PC-3 (cell line): ENCODE results near the gene CHGA. TPM values are rescaled to one million over a fixed set of nuclear protein-coding genes. Genes with fewer than 3 reads are reported as not detected.

ENCODE experiments used
- ATAC-seq: fragments of 200-7000 bp; cut with Tn5 transposase; 2 replicates; pipeline ENCODE4 v1.9.1; 2020; ENCODE audit warnings: mild to moderate bottlenecking, moderate library complexity
- BruUV-seq: library from RNA; stranded (reverse); fragments of 400-500 nt; replicated peaks from 2 replicates; lab custom pipeline; 2021; lab: Mats Ljungman, UMichigan
- CTCF ChIA-PET: fragments of 300-600 bp; sonication (Branson Sonifier 250); formaldehyde crosslinking; loops from one replicate; lab custom pipeline; 2022; ENCODE audit warnings: antibody characterized with exemption; lab: Charles Lee
- POLR2A ChIA-PET: fragments of 300-600 bp; sonication (Branson Sonifier 250); formaldehyde crosslinking; loops from one replicate; lab custom pipeline; 2022; ENCODE audit warnings: antibody characterized with exemption; ENCODE audit not compliant: unreplicated experiment; lab: Charles Lee
- DNase-seq: peaks from one replicate; pipeline ENCODE4 v3.0.0-alpha.2; 2015
- H2AFZ ChIP-seq: fragments of 300-600 bp; sonication (generic); 2 replicates; pipeline ENCODE4 v1.6.0; 2016; ENCODE audit warnings: antibody characterized with exemption, low read length
- H3F3A ChIP-seq: fragments of 300-600 bp; sonication (generic); one replicate; pipeline ENCODE4 v1.6.0; 2017; ENCODE audit warnings: antibody characterized with exemption, low read length, control low read depth, mild to moderate bottlenecking; ENCODE audit not compliant: unreplicated experiment
- H3K27ac ChIP-seq: fragments of 300-600 bp; sonication (generic); 2 replicates; pipeline ENCODE4 v1.5.1; 2016; ENCODE audit warnings: mild to moderate bottlenecking, low read length
- H3K27me3 ChIP-seq: fragments of 300-600 bp; sonication (generic); 2 replicates; pipeline ENCODE4 v1.6.1; 2016; ENCODE audit warnings: low read length, mixed read lengths
- H3K36me3 ChIP-seq: fragments of 300-600 bp; sonication (generic); 2 replicates; pipeline ENCODE4 v1.6.1; 2016; ENCODE audit warnings: low read depth, mixed run types, low read length, mixed read lengths
- H3K4me1 ChIP-seq: fragments of 300-600 bp; sonication (generic); 2 replicates; pipeline ENCODE4 v1.5.1; 2016; ENCODE audit warnings: low read length; ENCODE audit not compliant: insufficient read depth
- H3K4me2 ChIP-seq: fragments of 300-600 bp; sonication (generic); 2 replicates; pipeline ENCODE4 v1.6.0; 2016; ENCODE audit warnings: low read length
- H3K4me3 ChIP-seq: fragments of 300-600 bp; sonication (generic); 2 replicates; pipeline ENCODE4 v1.5.1; 2016; ENCODE audit warnings: mild to moderate bottlenecking, low read length, mixed read lengths
- H3K79me2 ChIP-seq: fragments of 300-600 bp; sonication (generic); 2 replicates; pipeline ENCODE4 v1.6.1; 2017; ENCODE audit warnings: low read length, mixed read lengths
- H3K9ac ChIP-seq: fragments of 300-600 bp; sonication (generic); 2 replicates; pipeline ENCODE4 v1.6.0; 2016; ENCODE audit warnings: mild to moderate bottlenecking, low read length
- H3K9me2 ChIP-seq: fragments of 300-600 bp; sonication (generic); replicated peaks from 2 replicates; pipeline ENCODE4 v1.6.1; 2016; ENCODE audit warnings: mixed run types, low read length, mixed read lengths
- H3K9me3 ChIP-seq: fragments of 300-600 bp; sonication (generic); 2 replicates; pipeline ENCODE4 v1.6.1; 2016; ENCODE audit warnings: low read length, mixed read lengths
- H4K20me1 ChIP-seq: fragments of 300-600 bp; sonication (generic); 2 replicates; pipeline ENCODE4 v1.6.1; 2016; ENCODE audit warnings: low read length, mixed read lengths
- CTCF ChIP-seq: fragments of 300-600 bp; sonication (generic); conservative IDR thresholded peaks from 2 replicates; pipeline ENCODE4 v1.5.1; 2017; ENCODE audit warnings: antibody characterized with exemption, low read depth, mild to moderate bottlenecking, low read length
- EZH2 ChIP-seq: fragments of 300-600 bp; sonication (generic); IDR thresholded peaks from one replicate; pipeline ENCODE4 v1.6.1; 2017; ENCODE audit warnings: antibody characterized with exemption, mild to moderate bottlenecking, low read length; ENCODE audit not compliant: unreplicated experiment
- EZH2phosphoT487 ChIP-seq: fragments of 300-600 bp; sonication (generic); IDR thresholded peaks from 2 replicates; pipeline ENCODE4 v1.6.1; 2018; ENCODE audit warnings: mild to moderate bottlenecking, antibody characterized with exemption, low read length, borderline replicate concordance
- intact Hi-C: fragments of 100-400 bp; cut with micrococcal nuclease; formaldehyde crosslinking; loops from 2 replicates; pipeline ENCODE4 v1.9.0; 2023
- total RNA-seq: library from RNA; depleted of rRNA; stranded (reverse); fragments of >200 nt; gene quantifications from 2 replicates; pipeline ENCODE4 v1.2.3, GENCODE V29; 2014

The CHGA gene
- total RNA-seq, 1 experiment from 2014 or later, result not detected

- DNase-seq, result no peak
- intact Hi-C loops, result no loop called here
- H3K27ac ChIP-seq, result no peak overlapping the region
- H3F3A ChIP-seq, result no peaks in the 10 kb centered on the region
- no peak overlapping the region for H3K9ac ChIP-seq
- H4K20me1 ChIP-seq, result no peaks in the 10 kb centered on the region
- CTCF ChIA-PET, result no interaction called here
- POLR2A ChIA-PET, result no interaction called here
- H3K9me3 ChIP-seq, result no peaks in the 10 kb centered on the region
- no peak overlapping the region for H3K4me3 ChIP-seq
- no peaks in the 10 kb centered on the region for H3K79me2 ChIP-seq
- peaks cover 31% of the 10 kb centered on the region; the same call in 1 of the 2 replicates for H3K36me3 ChIP-seq
- ATAC-seq, result no peak
- H3K27me3 ChIP-seq, result no peaks in the 10 kb centered on the region
- H3K9me2 ChIP-seq, result no peaks in the 10 kb centered on the region
- peaks cover 10% of the 10 kb centered on the region for H3K4me1 ChIP-seq
- TF ChIP-seq EZH2phosphoT487, result no peak
- no peak overlapping the region for H3K4me2 ChIP-seq
- no peak overlapping the region for H2AFZ ChIP-seq
- no TSS peak for BruUV-seq
Measured at GRCh38 chr14:92978229-92979021, 55.5 kb downstream of the CHGA start.

GRCh38 chr14:92980866-92981265 is 57.9 kb downstream of the CHGA start:
- TF ChIP-seq EZH2phosphoT487 (no peak), CTCF (no peak), EZH2 (no peak)
- Histone ChIP-seq H3K27me3 (no peaks in the 10 kb centered on the region), H3K36me3 (peaks cover 31% of the 10 kb centered on the region; the same call in 1 of the 2 replicates), H3K27ac (no peak overlapping the region), H3K9ac (no peak overlapping the region), H3F3A (no peaks in the 10 kb centered on the region), H2AFZ (no peak overlapping the region), H4K20me1 (no peaks in the 10 kb centered on the region), H3K4me2 (no peak overlapping the region), H3K9me2 (no peaks in the 10 kb centered on the region), H3K4me1 (peaks cover 18% of the 10 kb centered on the region), H3K79me2 (no peaks in the 10 kb centered on the region), H3K9me3 (no peaks in the 10 kb centered on the region), H3K4me3 (no peak overlapping the region)
- BruUV-seq, result no TSS peak
- no peak for ATAC-seq
- no peak for DNase-seq
- ChIA-PET POLR2A (no interaction called here), CTCF (no interaction called here)
- intact Hi-C loops, result no loop called here

GRCh38 chr14:92981726-92982125 is 58.8 kb downstream of the CHGA start:
- H3K27me3 ChIP-seq, result no peaks in the 10 kb centered on the region
- ATAC-seq, result no peak
- no TSS peak for BruUV-seq
- DNase-seq, result no peak
- no peak overlapping the region for H2AFZ ChIP-seq
- no peaks in the 10 kb centered on the region for H3K9me2 ChIP-seq
- intact Hi-C loops, result no loop called here
- ChIA-PET CTCF (no interaction called here), POLR2A (no interaction called here)
- no peaks in the 10 kb centered on the region for H3K79me2 ChIP-seq
- no peaks in the 10 kb centered on the region for H4K20me1 ChIP-seq
- peaks cover 27% of the 10 kb centered on the region for H3K4me1 ChIP-seq
- no peak overlapping the region for H3K27ac ChIP-seq
- H3K9ac ChIP-seq, result no peak overlapping the region
- H3K36me3 ChIP-seq, result peaks cover 27% of the 10 kb centered on the region; the same call in 1 of the 2 replicates
- TF ChIP-seq EZH2 (no peak), CTCF (no peak), EZH2phosphoT487 (no peak)
- no peak overlapping the region for H3K4me2 ChIP-seq
- no peak overlapping the region for H3K4me3 ChIP-seq
- H3F3A ChIP-seq, result no peaks in the 10 kb centered on the region
- H3K9me3 ChIP-seq, result no peaks in the 10 kb centered on the region
